IMR-90 (cell line): ENCODE results near the gene RNF31. TPM values are rescaled to one million over a fixed set of nuclear protein-coding genes. Genes with fewer than 3 reads are reported as not detected.

Source experiments
- ATAC-seq: fragments of 200-7000 bp; cut with Tn5 transposase; 2 replicates; pipeline ENCODE4 v1.9.1; 2020; ENCODE audit warnings: low read depth, mild to moderate bottlenecking, moderate library complexity
- BruUV-seq: library from RNA; stranded (reverse); fragments of 400-500 nt; replicated peaks from 2 replicates; lab custom pipeline; 2021; lab: Mats Ljungman, UMichigan
- CTCF ChIA-PET: fragments of 300-600 bp; formaldehyde crosslinking; extraction: SDS; loops from one replicate; lab custom pipeline; 2021; ENCODE audit warnings: antibody characterized with exemption; lab: Yijun Ruan, JAX
- POLR2A ChIA-PET: fragments of 300-600 bp; sonication (Branson Sonifier 250); formaldehyde crosslinking; loops from one replicate; lab custom pipeline; 2022; ENCODE audit warnings: antibody characterized with exemption; ENCODE audit not compliant: unreplicated experiment; lab: Charles Lee
- DNase-seq: peaks from one replicate; pipeline ENCODE4 v3.0.0; 2013
- H2AFZ ChIP-seq: replicated peaks from 2 replicates; pipeline ENCODE3; 2013; ENCODE audit warnings: low read length, mild to moderate bottlenecking; ENCODE audit not compliant: poor library complexity
- H2AK5ac ChIP-seq: 2 replicates; pipeline ENCODE4 v1.6.1; 2013; ENCODE audit warnings: low read depth, low read length, inconsistent platforms
- H2AK9ac ChIP-seq: replicated peaks from 2 replicates; pipeline ENCODE3; 2013; ENCODE audit warnings: mild to moderate bottlenecking, low read depth, low read length, moderate library complexity; ENCODE audit not compliant: poor library complexity
- H2BK120ac ChIP-seq: 2 replicates; pipeline ENCODE4 v1.6.1; 2013; ENCODE audit warnings: low read depth, low read length, inconsistent platforms
- H2BK15ac ChIP-seq: 3 replicates; pipeline ENCODE4 v1.6.1; 2013; ENCODE audit warnings: low read depth, low read length, inconsistent platforms
- H2BK20ac ChIP-seq: 2 replicates; pipeline ENCODE4 v1.6.1; 2013; ENCODE audit warnings: low read depth, mild to moderate bottlenecking, inconsistent platforms, low read length, moderate library complexity
- H2BK5ac ChIP-seq: 2 replicates; pipeline ENCODE4 v1.6.1; 2013; ENCODE audit warnings: mild to moderate bottlenecking, low read depth, low read length, inconsistent platforms; ENCODE audit not compliant: poor library complexity, severe bottlenecking
- H3K14ac ChIP-seq: replicated peaks from 2 replicates; pipeline ENCODE4 v1.6.1; 2013; ENCODE audit warnings: low read depth, low read length, inconsistent platforms
- H3K18ac ChIP-seq: 2 replicates; pipeline ENCODE4 v1.6.1; 2013; ENCODE audit warnings: low read depth, low read length, control low read depth
- H3K23ac ChIP-seq: 2 replicates; pipeline ENCODE4 v1.6.1; 2013; ENCODE audit warnings: low read depth, low read length, inconsistent platforms
- H3K27ac ChIP-seq: 2 replicates; pipeline ENCODE4 v1.5.1; 2013; ENCODE audit warnings: mild to moderate bottlenecking, control low read depth, low read length; ENCODE audit not compliant: insufficient read depth
- H3K27me3 ChIP-seq: 2 replicates; pipeline ENCODE4 v1.6.1; 2013; ENCODE audit warnings: low read length; ENCODE audit not compliant: control insufficient read depth, insufficient read depth
- H3K36me3 ChIP-seq: 2 replicates; pipeline ENCODE4 v1.6.1; 2013; ENCODE audit warnings: low read length, mixed read lengths; ENCODE audit not compliant: control insufficient read depth, insufficient read depth
- H3K4ac ChIP-seq: 2 replicates; pipeline ENCODE4 v1.6.1; 2013; ENCODE audit warnings: low read depth, low read length, inconsistent platforms
- H3K4me1 ChIP-seq: 2 replicates; pipeline ENCODE4 v1.6.1; 2013; ENCODE audit warnings: low read length, mixed read lengths; ENCODE audit not compliant: control insufficient read depth, insufficient read depth
- H3K4me2 ChIP-seq: 2 replicates; pipeline ENCODE4 v1.6.1; 2013; ENCODE audit warnings: low read depth, mild to moderate bottlenecking, control low read depth, low read length, moderate library complexity
- H3K4me3 ChIP-seq: 2 replicates; pipeline ENCODE4 v1.5.1; 2013; ENCODE audit warnings: low read depth, mild to moderate bottlenecking, control low read depth, low read length, moderate library complexity; ENCODE audit not compliant: insufficient read depth
- H3K56ac ChIP-seq: 2 replicates; pipeline ENCODE4 v1.6.1; 2013; ENCODE audit warnings: low read length, inconsistent platforms; ENCODE audit not compliant: insufficient read depth; ENCODE audit errors: extremely low read depth
- H3K79me1 ChIP-seq, 2 experiments: 2 replicates each; pipeline ENCODE4 v1.6.1; 2013; ENCODE audit warnings: low read length in 2 of 2, inconsistent platforms in 1 of 2, low read depth in 1 of 2
- H3K9ac ChIP-seq: 2 replicates; pipeline ENCODE4 v1.6.1; 2013; ENCODE audit warnings: low read depth, low read length, control low read depth
- H3K9me1 ChIP-seq: 2 replicates; pipeline ENCODE4 v1.6.1; 2013; ENCODE audit warnings: low read length, inconsistent platforms; ENCODE audit not compliant: insufficient read depth
- H3K9me3 ChIP-seq: 2 replicates; pipeline ENCODE4 v1.6.1; 2013; ENCODE audit warnings: low read length; ENCODE audit not compliant: control insufficient read depth, insufficient read depth
- H4K20me1 ChIP-seq: 2 replicates; pipeline ENCODE4 v1.6.1; 2013; ENCODE audit warnings: low read length, inconsistent platforms; ENCODE audit not compliant: insufficient read depth
- H4K5ac ChIP-seq: 2 replicates; pipeline ENCODE4 v1.6.1; 2013; ENCODE audit warnings: mild to moderate bottlenecking, low read depth, low read length, control low read depth
- H4K8ac ChIP-seq, 2 experiments: 2 replicates each; pipeline ENCODE4 v1.6.1; 2013; ENCODE audit warnings: low read depth in 2 of 2, low read length in 2 of 2, control low read depth in 1 of 2, inconsistent platforms in 1 of 2
- H4K91ac ChIP-seq: 2 replicates; pipeline ENCODE4 v1.6.1; 2013; ENCODE audit warnings: low read depth, low read length, inconsistent platforms; ENCODE audit not compliant: insufficient read depth
- CHD1 ChIP-seq: IDR thresholded peaks from 2 replicates; pipeline ENCODE4 v1.6.1; 2012; ENCODE audit warnings: low read depth, low read length, improper control_type of control experiment
- ELK1 ChIP-seq: fragments of 150-350 bp; IDR thresholded peaks from 2 replicates; pipeline ENCODE4 v1.6.1; 2016; ENCODE audit warnings: low read depth, mild to moderate bottlenecking, low read length, moderate library complexity, borderline replicate concordance
- FOS ChIP-seq: fragments of 150-350 bp; IDR thresholded peaks from 2 replicates; pipeline ENCODE4 v1.6.1; 2016; ENCODE audit warnings: low read depth, low read length
- MAFK ChIP-seq: IDR thresholded peaks from 2 replicates; pipeline ENCODE4 v1.6.1; 2012; ENCODE audit warnings: low read depth, low read length, improper control_type of control experiment
- MAZ ChIP-seq: IDR thresholded peaks from 2 replicates; pipeline ENCODE4 v1.6.1; 2012; ENCODE audit warnings: low read depth, mild to moderate bottlenecking, low read length, improper control_type of control experiment, moderate library complexity, borderline replicate concordance
- POLR2A ChIP-seq: IDR thresholded peaks from 2 replicates; pipeline ENCODE4 v1.6.1; 2012; ENCODE audit warnings: mild to moderate bottlenecking, low read depth, low read length
- USF2 ChIP-seq: fragments of 150-350 bp; IDR thresholded peaks from 2 replicates; pipeline ENCODE4 v1.6.1; 2017; ENCODE audit warnings: mild to moderate bottlenecking, antibody characterized with exemption, low read length, low read depth
- WGBS, 2 experiments: methylation state at CpG; one replicate each; pipeline versions ENCODE4 v1.1.5 to v1.1.7; 2013; ENCODE audit warnings: missing lambda C conversion rate in 2 of 2; ENCODE audit not compliant: insufficient read length in 1 of 2; ENCODE audit errors: extremely low coverage in 2 of 2; 5-methylcytosine and 5-hydroxymethylcytosine counted together
- dilution Hi-C: fragments of 300-500 bp; cut with HindIII; formaldehyde crosslinking; loops from one replicate; pipeline ENCODE4 v1.14.3; 2018; ENCODE audit warnings: low sequenced_read_pairs; ENCODE audit not compliant: unreplicated experiment
- in situ Hi-C: fragments of 300-500 bp; cut with MboI; formaldehyde crosslinking; loops from 3 replicates; pipeline ENCODE4 v1.14.3; 2019; ENCODE audit warnings: low sequenced_read_pairs, inconsistent platforms, mixed read lengths
- intact Hi-C: fragments of 100-400 bp; cut with micrococcal nuclease; formaldehyde crosslinking; loops from 2 replicates; pipeline ENCODE4 v1.10.0; 2022
- polyA plus RNA-seq, 3 experiments: library from polyadenylated mRNA; depleted of rRNA; stranded (reverse); fragments of >200 nt; gene quantifications; 2 replicates each; pipeline ENCODE4 v1.2.3, GENCODE V29; 2012; ENCODE audit warnings: low replicate concordance in 1 of 3
- total RNA-seq: library from RNA; depleted of rRNA; stranded (reverse); fragments of >200 nt; gene quantifications from 2 replicates; pipeline ENCODE4 v1.2.3, GENCODE V29; 2012

RNF31 gene
- total and polyA plus RNA-seq, 2 of the 4 experiments (the other 2 are of a cell fraction): 31.6 to 37.5 TPM

GRCh38 chr14:24122898-24123297 is 24.4 kb upstream of the RNF31 start:
- in situ Hi-C loops (no loop called here), dilution Hi-C loops (no loop called here), intact Hi-C loops (no loop called here)
- Histone ChIP-seq H3K9me3 (no peaks in the 10 kb centered on the region), H3K4me2 (no peak overlapping the region), H3K36me3 (peaks cover 33% of the 10 kb centered on the region), H3K56ac (no peak overlapping the region), H4K20me1 (no peaks in the 10 kb centered on the region), H3K18ac (no peak overlapping the region), H3K27ac (no peak overlapping the region), H3K4me3 (no peak overlapping the region), H3K27me3 (no peaks in the 10 kb centered on the region), H2BK20ac (no peak overlapping the region), H2AFZ (peak overlapping the region; percentile 41), H3K23ac (no peak overlapping the region), H3K14ac (no peak overlapping the region), H3K4ac (no peak overlapping the region), H2BK120ac (no peak overlapping the region), H3K79me1 (no peaks in the 10 kb centered on the region), H4K91ac (no peak overlapping the region), H3K9me1 (no peaks in the 10 kb centered on the region), H2AK9ac (no peak overlapping the region), H4K8ac (no peak overlapping the region), H2AK5ac (no peak overlapping the region), H2BK15ac (no peak overlapping the region), H3K9ac (no peak overlapping the region), H3K4me1 (no peaks in the 10 kb centered on the region), H4K5ac (no peak overlapping the region), H2BK5ac (no peak overlapping the region)
- 92% methylated on average over 2 of the region's 8 CpGs; no CpG with 5 or more reads in 1 of the 2 experiments for WGBS, 2 experiments
- ChIA-PET CTCF (no interaction called here), POLR2A (no interaction called here)
- ATAC-seq (no peak), DNase-seq (no peak)
- TF ChIP-seq MAFK (no peak), POLR2A (no peak), ELK1 (no peak), FOS (no peak), MAZ (no peak), CHD1 (no peak), USF2 (no peak)
- BruUV-seq: no TSS peak
